Retinal pigment epithelial cell (primary cell): ENCODE measurements around the gene PSD2.

Source experiments
- DNase-seq: peaks from one replicate; pipeline ENCODE4 v3.0.0-alpha.2; 2010; ENCODE audit warnings: low read depth
- H3K4me3 ChIP-seq: 2 replicates; pipeline ENCODE4 v1.5.1; 2011; ENCODE audit warnings: mild to moderate bottlenecking, low read length, control low read depth, moderate library complexity
- TF ChIP-seq, protein P1 (sequence below): conservative IDR thresholded peaks from 2 replicates; pipeline ENCODE4 v1.5.1; 2011; ENCODE audit warnings: low read depth, low read length, control low read depth, inconsistent platforms

Gene PSD2

DNA sequence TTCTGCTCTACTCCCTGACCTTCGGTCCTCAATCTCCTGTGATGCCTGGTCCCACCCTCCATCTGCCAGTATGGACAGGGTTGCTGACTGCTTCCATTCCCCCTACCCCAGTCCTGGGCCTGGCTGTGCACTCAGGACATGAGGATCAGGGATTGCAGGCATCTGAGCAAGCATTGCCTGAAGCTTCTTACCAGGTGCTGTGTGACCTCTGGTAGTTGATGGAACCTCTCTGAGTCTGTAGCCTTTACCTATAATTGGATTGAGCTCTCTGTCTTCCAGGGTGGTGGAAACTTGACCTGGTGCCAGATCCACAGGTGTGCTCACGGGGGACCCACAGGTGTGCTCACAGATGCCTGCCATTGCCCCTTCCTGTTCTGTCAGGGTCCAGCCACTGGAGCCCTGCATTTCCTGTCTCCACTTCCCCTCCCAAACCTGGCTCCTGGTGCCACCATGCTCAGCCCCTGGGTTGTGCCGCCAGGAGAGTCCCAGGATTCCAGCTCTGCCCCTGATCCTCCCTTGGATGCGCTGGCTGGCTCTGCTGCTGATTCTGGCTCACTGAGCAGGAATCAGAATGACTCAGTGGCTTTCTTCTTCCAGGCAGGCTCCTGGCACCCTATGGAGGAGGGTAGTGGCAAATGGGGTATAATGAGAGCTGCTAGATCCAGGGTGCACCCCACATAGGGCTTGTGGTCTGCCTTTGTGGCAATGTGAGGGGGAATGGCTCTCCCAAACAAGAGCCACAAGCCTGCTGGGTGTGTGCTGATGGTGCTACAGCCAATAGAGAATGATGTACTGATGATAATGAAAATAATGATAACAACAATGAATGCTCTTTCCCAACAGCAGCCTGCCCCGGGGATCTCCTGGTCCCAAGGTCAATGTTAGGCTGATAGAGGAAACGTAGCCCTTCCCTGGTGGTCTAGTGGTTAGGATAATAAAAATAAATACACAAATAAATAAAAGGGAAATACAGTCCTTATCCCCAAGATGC lies 35.2 kb upstream of the PSD2 start:
- no peak overlapping the region for H3K4me3 ChIP-seq
- DNase-seq: no peak
- TF ChIP-seq, protein P1, sequence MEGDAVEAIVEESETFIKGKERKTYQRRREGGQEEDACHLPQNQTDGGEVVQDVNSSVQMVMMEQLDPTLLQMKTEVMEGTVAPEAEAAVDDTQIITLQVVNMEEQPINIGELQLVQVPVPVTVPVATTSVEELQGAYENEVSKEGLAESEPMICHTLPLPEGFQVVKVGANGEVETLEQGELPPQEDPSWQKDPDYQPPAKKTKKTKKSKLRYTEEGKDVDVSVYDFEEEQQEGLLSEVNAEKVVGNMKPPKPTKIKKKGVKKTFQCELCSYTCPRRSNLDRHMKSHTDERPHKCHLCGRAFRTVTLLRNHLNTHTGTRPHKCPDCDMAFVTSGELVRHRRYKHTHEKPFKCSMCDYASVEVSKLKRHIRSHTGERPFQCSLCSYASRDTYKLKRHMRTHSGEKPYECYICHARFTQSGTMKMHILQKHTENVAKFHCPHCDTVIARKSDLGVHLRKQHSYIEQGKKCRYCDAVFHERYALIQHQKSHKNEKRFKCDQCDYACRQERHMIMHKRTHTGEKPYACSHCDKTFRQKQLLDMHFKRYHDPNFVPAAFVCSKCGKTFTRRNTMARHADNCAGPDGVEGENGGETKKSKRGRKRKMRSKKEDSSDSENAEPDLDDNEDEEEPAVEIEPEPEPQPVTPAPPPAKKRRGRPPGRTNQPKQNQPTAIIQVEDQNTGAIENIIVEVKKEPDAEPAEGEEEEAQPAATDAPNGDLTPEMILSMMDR: no peak

DNA sequence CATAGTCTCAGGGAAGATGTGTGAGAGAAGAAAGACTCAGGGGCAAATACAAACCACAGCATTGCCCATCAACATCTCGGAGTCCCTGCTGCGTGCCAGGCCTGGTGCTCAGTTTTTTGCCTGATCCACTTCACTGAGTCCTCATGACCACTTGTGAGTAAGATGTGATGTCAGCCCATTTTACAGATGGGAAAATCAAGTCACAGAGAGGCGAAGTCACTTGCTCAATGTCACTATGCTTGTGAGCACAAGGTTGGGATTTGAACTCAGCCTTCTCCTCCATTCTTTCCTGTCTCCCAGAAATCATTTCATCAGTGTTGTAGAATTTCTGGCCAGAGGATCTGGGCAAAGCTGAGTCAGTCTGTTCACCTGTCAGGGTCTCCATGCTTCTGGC lies 34.6 kb upstream of the PSD2 start:
- no peak for DNase-seq
- H3K4me3 ChIP-seq: no peak overlapping the region
- TF ChIP-seq, protein P1: no peak

DNA sequence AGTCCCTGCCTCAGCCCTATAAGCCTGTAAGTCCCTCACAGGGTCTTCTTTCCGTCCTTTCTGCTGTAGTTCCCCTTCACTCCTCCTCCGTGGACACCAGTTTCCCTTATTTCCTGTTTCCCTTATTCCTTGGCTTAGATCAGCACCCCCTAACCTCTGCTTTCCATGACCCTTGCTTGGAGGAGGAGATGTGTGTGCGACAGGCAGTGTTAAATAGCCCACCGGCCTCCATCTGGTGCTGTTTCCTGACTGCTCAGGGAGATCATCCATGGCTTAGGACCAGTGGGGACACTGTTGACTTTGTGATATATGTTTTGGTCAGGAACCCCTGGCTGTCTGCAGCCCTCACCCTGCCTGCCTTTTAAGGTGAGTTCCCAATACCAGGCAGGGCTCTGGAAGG lies 34.1 kb upstream of the PSD2 start:
- DNase-seq: no peak
- TF ChIP-seq, protein P1: no peak
- H3K4me3 ChIP-seq: no peak overlapping the region

DNA sequence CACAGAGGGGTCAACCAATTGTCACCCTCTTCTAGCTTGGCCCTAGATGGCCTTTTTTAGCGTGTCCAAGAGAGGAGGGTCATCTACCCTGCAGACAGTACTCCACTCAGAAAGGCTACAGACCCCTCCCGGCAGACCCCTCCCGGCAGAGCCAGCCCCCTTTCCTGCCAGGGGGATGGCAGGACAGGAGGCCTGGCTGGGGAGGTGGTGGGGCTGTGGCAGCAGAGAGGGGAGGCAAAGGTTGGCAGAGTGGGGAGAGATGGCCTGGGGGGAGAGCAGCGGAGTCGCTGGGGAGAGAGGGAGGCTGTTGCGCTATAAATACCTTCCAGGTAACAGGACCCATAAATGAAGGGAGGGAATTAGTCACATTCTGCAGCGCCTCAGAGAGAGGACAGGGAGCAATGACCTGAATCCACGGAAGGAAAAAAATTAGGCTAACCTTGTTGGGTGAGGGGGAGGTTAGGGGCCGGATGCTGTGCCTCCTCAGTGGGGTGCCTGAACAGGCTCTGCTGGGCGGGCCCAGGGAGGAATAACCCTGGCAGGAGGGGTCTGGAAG lies 32.9 kb upstream of the PSD2 start:
- DNase-seq: no peak
- TF ChIP-seq, protein P1: no peak
- H3K4me3 ChIP-seq: no peak overlapping the region

DNA sequence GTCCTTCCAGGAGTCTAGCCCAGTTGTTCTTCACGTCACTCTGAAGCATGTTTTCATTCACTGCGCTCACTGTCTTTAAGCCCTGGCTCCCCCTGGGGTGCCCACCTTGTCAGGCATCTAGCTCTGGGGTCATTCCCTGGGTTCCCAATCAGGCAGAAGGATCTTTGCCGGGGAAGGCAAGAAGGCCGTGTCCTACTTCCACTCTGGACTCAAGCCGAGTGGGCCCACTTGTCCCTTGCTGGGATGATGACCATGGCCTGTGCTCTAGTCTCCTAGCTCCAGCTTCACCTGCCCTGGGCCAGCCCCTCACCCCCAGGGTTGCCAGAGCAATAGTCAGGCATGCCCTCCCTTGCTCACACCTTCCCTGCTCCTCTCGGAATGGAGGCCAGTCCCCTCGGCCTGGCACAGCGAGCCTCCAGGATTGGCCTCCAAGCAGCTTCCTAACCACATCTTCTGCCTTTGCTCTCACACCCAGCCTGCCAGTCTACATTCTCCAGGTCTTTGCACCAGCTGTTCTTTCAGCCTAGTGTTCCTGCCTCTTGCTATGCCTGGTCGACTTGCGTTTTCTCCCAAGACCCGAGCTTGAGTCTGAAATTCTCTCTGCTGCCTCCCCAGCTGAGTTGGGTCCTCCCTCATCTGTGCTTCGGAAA lies 32.2 kb upstream of the PSD2 start:
- no peak for DNase-seq
- TF ChIP-seq, protein P1: no peak
- no peak overlapping the region for H3K4me3 ChIP-seq

DNA sequence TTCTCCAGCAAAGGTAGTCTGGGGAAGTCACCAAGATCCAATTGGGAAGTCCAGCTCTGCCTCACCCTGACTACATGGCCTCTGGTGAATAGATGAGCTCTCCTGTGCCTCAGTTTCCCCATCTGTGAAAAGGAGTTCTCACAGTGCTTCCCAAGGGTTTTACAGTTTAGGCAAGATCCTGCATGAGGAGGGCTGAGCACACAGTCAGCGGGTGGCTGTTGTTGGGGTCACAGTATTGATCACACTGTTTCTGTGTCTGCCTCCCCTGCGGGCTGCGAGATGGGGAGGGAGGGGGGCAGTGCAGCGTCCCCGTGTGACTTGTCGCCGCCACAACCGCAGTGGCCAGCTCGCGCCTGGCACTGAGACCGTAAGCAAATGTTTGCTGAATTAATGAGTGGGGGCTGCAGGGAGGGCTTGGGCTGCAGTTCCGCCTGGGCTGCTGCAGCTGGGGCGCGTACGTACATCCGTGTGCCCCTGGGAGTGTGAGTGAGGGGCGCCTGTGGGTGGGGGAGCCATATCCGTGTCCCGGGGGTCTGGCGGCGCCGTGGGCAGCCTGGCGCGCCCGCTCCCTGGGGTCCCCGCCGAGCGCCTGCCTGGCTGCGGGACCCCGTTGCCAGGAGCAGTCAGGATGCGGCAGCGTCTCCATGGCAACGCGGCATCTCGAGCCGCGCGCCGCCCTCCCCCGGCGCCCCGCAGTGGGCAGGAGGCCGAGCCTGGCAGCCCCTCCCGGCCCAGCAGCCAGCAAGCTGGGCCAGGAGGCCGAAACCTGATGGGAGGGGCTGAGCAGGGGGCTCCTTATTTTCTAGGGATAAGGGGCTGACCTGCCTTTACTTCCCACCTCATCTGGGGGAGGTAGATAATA lies 31.4 kb upstream of the PSD2 start:
- no peak overlapping the region for H3K4me3 ChIP-seq
- no peak for DNase-seq
- TF ChIP-seq, protein P1: no peak
